Activated CD4-positive, alpha-beta T cell treated with anti-CD3 and anti-CD28 coated beads, Interleukin-2, amount 50 U/mL, for 24 hours (primary cell): ENCODE results near the gene FXYD1.
A peak's percentile ranks its signal among the peaks of the same experiment; 100 is the strongest.
"Not testable (repeated sequence)": the region's sequence is repeated elsewhere in the genome, so short reads cannot be mapped to it uniquely, and the experiment has no call there.

Experiments used
- DNase-seq, 2 donors: peaks; one replicate each; pipeline ENCODE4 v3.0.0-alpha.2; 2020; ENCODE audit warnings: low read depth in 1 of 2, low spot score in 1 of 2

The FXYD1 gene

DNA sequence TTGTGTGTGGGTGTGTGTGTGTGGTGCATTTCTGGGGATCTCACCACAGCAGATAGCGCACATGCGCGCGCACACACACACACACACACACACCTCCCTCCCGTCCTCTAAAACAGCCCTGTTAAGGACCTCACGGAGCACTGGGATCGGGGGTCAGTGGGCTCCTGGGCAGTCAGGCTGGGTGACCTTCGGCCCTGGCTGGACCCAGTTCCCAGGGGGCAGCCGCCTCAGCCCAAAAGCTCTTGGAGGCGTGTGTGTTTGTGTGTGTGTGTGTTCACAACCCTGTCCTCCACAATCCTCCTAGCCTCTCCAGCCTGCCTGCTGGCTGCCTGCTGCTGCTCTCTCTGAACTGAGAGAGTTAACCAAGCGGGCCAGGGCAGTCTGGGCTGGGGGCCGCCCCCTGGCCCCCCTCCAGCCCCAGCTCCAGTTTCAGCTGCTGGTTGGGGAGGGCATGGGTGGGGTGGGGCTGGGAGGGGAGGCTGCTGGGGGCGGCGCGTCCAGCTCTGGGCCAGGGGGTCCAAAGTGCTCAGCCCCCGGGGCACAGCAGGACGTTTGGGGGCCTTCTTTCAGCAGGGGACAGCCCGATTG is at the start of gene FXYD1:
TSS of gene FXYD1 (plus strand) at position 520 of the 588 bp plus-strand sequence. CDS start 1,256 bp downstream, outside the sequence.
- DNase-seq, result no peak

- no peak for DNase-seq
Observed at GRCh38 chr19:35089554-35089953, 49.1 kb upstream of the FXYD1 start.

- no peak for DNase-seq
Observed at GRCh38 chr19:35090160-35090505, 48.5 kb upstream of the FXYD1 start.

- peak; percentile 6 to 24 for DNase-seq
Observed at GRCh38 chr19:35090506-35091214, 48.0 kb upstream of the FXYD1 start.

DNA sequence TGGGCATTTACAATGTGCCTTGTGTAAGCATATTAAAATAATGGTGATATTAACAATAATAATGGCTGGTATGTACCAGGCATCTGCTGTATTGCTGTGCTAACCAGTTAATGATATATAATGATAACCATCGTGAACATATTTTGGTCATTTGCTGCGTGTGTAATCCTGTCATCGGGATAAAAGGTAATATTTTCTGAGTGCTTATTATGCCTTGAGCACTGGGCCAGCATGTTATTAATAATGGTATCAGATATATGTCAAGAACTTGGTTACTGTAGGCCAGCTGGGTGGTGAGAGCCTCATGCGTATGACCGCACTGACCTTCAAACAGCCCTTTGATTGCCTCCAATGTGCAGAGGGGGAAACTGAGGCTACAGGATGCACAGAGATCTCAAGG is 45.2 kb upstream of the FXYD1 start:
- no peak for DNase-seq

GRCh38 chr19:35093941-35094647 is 44.5 kb upstream of the FXYD1 start:
- no peak for DNase-seq

DNA sequence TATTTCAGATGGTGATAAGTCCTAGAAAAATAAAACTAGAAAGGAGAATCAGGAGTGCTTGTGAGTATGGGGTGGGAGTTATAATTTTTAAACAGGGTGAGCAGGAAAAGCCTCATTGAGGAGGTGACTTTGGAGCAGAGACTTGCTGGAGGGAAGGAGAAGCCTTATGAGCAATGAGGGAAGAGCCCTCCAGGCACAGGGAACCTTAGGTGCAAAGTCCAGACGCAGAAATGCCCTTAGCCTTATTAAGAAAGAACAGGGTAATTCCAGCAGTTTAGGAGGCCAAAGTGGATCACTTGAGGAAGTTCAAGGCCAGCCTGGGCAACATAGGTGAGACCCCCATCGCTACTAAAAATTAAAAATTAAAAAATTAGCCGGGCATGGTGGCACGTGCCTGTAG is 44.0 kb upstream of the FXYD1 start:
- DNase-seq, result no peak

GRCh38 chr19:35095667-35096368 is 42.8 kb upstream of the FXYD1 start:
- DNase-seq, result no peak

DNA sequence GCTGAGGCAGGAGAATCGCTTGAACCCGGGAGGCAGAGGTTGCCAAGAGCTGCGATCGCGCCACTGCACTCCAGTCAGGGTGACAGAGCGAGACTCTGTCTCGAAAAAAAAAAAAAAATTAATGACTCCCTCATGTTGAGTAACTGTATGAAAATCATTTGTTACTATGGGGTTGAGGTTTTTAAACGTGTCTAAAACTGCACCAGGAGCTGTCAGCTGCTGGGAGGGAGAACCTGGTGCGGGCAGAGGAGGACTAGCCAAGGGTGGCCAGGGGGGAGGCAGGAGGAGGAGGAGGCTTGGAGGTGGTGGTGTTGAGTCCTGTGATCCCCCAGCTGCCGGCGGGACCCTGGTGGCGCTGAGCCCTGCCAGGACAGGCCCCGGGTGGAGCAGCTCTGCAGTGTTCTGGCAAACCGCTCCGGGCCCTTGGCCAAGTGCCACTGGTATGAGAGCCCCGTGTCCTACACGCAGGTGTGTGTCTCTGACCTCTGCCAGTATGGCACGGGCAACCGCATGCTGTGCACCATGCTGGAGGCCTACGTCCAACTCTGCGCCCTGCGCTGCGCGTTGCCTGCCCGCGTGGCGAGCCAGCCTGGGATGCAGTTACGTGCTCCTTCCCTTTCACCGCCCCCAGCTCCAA is 40.1 kb upstream of the FXYD1 start:
- DNase-seq, result no peak

GRCh38 chr19:35099155-35099896 is 39.3 kb upstream of the FXYD1 start:
- no peak for DNase-seq

- no peak for DNase-seq
Observed at GRCh38 chr19:35099897-35100275, 38.7 kb upstream of the FXYD1 start.

- no peak for DNase-seq
Observed at GRCh38 chr19:35100588-35101533, 37.8 kb upstream of the FXYD1 start.

DNA sequence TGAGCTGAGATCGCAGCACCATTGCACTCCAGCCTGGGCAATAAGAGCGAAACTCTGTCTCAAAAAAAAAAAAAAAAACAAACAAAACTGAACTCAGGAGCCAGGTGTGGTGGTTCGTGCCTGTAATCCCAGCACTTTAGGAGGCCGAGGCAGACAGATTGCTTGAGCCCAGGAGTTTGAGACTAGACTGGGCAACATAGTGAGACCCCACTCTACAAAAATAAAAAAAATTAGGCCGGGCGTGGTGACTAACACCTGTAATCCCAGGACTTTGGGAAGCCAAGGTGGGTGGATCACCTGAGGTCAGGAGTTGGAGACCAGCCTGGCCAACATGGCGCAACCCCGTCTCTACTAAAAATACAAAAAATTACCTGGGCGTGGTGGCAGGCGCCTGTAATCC is 36.7 kb upstream of the FXYD1 start:
- DNase-seq, result not testable (repeated sequence)

DNA sequence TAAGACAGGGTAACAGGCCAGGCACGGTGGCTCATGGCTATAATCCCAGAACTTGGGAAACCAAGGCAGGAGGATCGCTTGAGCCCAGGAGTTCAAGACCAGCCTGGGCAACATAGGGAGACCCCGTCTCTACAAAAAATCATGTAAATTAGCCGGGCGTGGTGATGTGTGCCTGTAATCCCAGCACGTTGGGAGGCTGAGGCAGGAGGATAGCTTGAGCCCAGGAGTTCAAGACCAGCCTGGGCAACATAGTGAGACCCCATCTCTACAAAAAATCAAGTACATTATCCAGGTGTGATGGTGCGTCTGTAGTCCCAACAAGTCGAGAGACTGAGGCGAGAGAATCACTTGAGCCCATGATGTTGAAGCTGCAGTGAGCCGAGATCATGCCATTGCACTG is 35.0 kb upstream of the FXYD1 start:
- DNase-seq, result not testable (repeated sequence)

GRCh38 chr19:35104361-35104760 is 34.3 kb upstream of the FXYD1 start:
- DNase-seq, result no peak

GRCh38 chr19:35105047-35105410 is 33.6 kb upstream of the FXYD1 start:
- no peak for DNase-seq

- DNase-seq, result no peak
Observed at GRCh38 chr19:35105411-35106290, 33.0 kb upstream of the FXYD1 start.

GRCh38 chr19:35106291-35106583 is 32.4 kb upstream of the FXYD1 start:
- DNase-seq, result no peak
